NCI-H460 (cell line): ENCODE measurements around the gene NPDC1. TPM values are rescaled to one million over a fixed set of nuclear protein-coding genes. Genes with fewer than 3 reads are reported as not detected.

Experiments
- DNase-seq: peaks from one replicate; pipeline ENCODE4 v3.0.0-alpha.2; 2016; ENCODE audit warnings: low read depth; ENCODE audit errors: extremely low read depth
- total RNA-seq: library from RNA; depleted of rRNA; stranded (reverse); fragments of >200 nt; shearing (Covaris generic); gene quantifications from 2 replicates; pipeline ENCODE4 v1.2.3, GENCODE V29; 2014

Gene NPDC1
- total RNA-seq, 1 experiment from 2014 or later, result 30.3 TPM

DNA sequence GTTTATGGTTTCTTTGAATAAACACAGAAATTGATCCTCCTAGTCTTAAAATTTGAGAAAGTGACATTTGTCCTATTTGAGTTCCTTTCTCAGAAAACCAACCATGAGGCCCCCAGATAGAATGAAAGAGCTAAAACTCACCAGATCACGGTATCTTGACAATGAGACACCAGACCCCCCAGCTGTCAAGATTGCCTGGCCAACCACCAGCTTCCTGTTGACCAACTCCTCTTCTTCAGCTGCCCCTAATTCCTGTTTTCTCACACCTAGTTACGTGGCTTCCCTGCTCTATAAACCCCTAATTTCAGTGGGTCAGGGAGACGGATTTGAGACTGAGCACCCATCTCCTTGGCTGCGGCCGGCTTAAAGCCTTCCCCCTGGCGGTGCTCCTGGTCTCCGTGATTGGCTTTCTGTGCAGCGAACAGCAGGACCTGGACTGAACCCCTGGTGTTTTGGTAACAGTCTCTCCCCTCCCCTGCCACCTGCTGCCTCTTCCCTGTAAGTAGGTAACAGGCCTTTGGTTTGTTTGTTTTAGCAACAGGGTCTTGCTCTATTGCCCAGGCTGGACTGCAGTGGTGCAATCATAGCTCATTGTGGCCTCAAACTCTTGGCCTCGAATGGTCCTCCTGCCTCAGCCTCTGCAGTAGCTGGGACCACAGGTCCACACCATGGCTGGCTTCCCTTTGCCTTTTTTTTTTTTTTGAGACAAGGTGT lies 12.7 kb upstream of the NPDC1 start:
- no peak for DNase-seq

GRCh38 chr9:137057545-137057944 lies 11.6 kb upstream of the NPDC1 start:
- DNase-seq, result no peak

DNA sequence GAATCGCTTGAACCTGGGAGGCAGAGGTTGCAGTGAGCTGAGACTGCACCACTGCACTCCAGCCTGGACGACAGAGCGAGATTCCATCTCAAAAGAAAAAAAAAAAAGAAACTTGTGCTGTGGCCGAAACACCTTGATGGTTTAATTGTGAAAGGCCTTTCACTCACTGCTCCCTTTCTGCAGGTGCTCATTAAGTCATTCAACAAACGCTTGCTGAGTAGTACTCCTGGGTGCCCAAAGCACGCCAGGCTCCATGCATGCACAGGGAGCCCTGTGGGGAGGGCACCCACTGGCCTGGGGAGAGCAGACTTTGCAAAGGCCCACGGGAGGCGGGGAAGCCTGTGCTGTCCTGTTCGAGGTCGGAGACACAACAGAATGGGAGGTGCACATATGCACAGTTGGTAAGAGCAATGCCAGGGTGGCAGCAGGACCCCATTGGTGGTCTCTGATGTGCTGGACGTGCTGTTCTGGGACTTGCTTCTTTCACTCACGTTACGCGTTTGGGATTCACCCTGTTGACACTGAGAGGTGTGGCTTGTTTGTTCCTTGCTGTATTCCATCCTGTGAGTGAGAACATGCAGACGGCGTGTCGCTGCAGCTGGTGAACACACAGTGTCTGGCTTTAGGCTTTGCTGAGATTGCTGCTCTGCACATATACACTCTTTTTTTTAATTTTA lies 10.9 kb upstream of the NPDC1 start:
- no peak for DNase-seq

- no peak for DNase-seq
These were observed 9.7 kb upstream of the NPDC1 start for GRCh38 chr9:137055385-137056364.

- no peak for DNase-seq
These were observed 9.0 kb upstream of the NPDC1 start for GRCh38 chr9:137054932-137055384.

DNA sequence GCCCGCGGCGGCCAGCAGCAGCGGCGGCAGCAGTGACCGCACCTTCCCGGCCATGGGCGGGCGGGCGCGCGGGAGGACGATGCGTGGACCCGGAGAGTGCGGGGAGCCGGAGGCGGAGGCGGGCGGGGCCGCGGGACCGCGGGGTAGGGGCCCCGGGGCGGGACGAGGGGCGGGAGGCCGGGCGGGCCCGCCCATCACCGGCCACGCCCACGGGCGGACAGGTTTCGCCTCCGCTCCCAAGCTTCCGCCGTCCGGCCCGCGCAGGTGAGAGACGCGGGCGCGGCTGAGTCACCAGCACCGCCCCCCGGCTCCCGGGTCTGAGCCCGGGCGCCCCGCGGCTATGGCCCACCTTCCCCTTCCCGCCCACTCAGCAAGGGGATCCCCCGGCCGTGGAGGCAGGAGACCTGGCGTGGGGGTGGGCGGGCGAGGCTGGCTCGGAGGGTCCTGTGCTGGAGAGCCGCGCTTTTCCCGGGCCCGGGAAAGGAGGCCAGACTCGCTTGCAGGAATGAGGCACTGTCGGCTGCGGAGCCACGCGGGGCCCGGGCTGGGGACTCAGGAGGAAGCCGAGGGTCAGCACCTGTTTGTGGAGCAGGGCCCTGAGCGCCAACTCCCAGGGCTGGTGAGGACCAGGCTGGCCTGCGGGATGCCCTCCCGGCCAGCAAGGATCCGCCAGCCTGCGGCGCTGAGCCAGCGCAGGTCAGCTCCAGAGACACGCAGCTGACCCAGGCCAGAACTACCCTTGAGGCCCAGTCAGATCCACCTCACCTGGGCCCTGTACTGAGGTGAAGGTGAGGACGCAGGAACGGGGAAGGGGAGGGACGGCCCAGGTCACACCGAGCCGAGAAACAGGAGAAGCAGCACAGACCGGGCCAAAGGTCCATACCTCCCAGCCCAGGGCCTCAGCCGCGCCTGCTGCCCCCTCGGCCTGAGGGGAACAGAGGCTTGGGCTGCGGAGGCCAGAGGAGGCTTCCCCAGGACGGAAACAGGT lies 8.3 kb upstream of the NPDC1 start, which contains the start of gene ENTPD2:
ENTPD2 (minus strand) TSS at position 118 of the 988 bp plus-strand sequence; CDS start at position 54, 64 bp downstream.
- DNase-seq, result no peak

DNA sequence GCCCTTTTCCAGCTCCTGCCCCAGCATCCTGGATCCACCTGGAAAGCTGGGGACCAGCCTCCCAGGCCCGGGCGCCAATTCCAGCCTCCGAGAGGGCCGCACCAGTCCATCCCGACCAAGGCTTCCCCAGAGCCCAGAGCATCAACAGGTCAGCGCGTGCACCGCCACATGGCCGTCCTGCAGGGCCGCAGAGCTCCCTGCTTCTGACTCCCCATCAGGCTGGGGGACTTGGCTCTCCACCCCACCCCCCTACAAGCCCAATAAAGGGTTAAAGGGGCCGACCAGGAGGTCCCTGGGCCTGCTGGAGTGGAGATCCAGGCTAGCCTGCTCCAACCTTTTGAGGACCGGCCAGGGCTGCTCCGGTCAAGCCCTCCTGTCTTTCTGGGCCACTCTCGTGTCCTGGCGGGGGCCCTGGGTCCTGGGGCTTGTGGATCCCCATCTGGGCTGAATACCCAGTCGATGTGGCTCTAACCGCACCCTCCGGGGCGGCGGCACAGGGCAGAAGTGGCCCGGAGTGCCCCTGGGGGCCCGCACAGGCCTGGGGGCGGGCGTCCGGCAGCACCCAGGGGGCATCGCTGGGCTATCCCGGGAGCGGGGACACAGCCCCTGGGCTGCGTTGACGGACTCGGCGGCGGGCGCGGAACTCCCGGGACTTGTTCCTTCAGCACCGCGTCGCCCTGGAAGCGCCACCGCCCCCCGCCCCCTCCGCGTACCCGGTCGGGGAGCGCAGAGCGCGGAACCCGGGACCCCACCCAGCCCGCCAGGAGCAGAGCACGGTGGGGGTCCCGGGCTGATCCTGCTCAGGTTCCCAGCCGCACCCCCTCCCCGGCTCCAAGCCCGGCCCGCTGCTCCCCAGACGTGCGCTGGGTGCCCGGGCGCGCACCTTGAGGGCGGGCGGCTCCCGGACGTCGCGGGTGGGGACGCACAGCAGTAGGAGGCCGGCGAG lies 7.3 kb upstream of the NPDC1 start:
- no peak for DNase-seq

GRCh38 chr9:137052293-137052692 lies 6.3 kb upstream of the NPDC1 start:
- DNase-seq, result no peak

DNA sequence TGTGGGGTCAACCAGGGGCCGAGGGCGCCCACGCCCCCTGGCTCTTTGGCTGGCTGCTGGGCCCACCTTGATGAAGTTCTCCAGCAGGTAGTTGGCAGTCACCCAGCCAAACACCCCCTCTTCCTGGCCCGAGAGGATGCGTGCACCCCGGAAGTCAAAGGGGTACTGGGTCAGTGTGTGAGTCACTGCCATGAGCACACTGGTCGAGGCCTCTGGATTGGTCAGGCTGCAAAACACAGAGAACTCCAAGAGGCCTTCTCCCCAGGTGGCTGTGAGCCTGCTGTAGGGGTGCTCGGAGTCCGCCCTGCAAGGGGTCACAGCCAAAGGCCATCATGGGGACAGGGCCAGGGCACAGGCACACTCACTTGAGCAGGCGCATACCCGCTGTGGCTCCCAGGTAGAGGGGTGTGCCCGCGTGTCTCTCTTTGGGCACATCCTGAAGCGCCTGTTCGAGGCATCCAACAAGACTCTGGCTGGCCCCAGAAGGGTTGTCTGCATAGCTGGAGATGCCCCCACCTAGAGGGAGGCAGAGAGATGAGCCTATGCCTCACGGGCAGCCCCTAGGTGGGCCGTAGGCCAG lies 5.3 kb upstream of the NPDC1 start:
- no peak for DNase-seq

DNA sequence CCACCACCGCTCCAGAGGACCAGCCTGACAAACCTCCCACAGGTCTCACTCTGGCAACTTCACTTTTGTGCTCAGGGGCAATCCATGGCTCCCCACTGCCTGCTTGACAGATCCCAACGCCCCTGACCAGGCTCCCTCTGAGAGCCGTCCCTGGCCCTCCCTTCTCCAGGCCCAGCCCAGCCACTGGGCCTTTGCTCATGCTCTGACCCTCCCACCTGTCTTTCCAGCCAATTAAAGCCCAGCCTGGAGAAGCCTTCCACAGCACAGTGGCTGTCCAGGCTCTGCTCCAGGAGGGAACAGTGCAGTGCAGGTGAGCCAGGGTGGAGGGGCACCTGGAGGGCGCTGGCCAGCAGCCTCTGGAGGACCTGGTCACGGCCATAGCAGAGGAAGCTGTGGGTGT lies 4.6 kb upstream of the NPDC1 start:
- no peak for DNase-seq

DNA sequence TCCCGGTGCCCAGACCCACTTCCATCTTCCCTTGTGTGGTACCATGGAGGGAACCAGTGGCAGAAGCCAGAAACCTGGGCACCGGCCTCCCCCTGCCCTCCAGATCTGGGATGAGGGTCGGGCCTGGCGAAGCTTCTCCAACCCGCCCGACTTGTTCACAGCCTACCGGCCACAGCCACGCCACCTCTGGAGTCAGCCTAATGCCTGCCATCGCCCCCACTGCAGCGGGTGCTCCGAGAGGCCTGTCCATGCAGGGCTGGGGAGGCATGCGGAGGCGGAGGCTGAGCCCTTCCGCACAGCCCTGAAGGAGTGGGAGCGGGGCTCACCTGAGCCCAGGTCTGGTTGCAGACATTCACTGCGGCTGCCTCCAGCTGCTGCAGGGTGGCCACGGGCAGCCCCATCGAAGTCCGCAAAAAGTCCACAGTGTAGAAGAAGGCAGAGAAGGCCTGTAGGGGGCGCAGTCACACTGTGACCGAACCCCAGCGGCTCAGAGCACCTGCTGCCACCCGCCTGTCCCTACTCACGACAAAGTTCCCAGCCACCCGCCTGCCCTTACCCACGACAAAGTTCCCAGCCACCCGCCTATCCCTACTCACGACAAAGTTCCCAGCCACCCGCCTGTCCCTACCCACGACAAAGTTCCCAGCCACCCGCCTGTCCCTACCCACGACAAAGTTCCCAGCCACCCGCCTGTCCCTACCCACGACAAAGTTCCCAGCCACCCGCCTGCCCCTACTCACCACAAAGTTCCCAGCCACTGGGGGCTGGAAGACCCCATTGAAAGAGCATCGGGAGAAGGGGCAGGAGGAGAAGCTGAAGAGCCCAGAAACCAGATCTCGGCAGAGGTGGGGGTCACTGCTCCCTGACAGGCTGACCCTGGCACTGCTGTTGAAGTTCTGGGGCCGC lies 3.8 kb upstream of the NPDC1 start:
- peak; percentile 64 for DNase-seq

DNA sequence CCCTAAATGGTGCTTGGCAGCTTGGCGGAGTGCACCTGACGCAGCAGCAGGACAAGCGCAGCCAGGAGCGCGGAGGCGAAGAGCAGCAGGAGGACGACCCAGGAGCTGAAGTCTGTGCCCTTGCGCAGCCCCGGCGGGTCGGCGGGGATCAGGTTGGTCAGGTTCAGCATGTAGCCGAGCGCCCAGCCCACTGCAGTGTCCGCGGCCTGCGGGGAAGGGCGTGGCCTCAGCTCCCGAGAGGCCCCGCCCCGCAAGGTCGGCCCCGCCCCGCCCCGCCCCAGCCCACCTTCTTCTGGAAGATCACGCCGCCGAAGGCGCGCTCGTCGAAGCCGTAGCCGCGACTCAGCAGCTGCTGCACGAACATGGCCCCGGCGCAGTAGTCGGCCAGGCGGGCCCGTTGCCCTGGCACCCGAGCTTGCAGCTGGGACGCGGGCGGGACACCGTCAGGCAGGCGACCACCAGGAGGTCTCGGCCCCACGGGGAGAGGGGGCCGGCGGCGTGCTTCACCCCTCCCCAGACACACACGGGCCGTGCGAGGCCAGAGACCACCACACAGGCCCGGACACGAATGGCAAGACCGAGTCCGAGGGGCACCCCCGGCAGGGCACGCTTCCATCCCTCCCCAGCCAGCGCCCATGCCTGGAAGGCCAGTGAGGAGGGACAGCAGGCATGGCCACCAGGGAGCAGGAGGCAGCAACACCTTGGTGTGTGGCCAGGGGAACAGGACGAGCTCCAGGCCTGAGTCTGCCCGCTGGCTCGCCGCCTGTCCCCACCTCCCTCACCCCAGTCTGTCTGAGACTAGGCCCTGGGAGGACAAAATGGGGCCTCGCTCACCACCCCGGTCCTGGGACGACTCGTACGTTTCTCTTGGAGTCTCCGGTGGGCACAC lies 2.9 kb upstream of the NPDC1 start:
- DNase-seq, result no peak

GRCh38 chr9:137045294-137046087 lies 486 bp downstream of the NPDC1 start:
- DNase-seq, result no peak

DNA sequence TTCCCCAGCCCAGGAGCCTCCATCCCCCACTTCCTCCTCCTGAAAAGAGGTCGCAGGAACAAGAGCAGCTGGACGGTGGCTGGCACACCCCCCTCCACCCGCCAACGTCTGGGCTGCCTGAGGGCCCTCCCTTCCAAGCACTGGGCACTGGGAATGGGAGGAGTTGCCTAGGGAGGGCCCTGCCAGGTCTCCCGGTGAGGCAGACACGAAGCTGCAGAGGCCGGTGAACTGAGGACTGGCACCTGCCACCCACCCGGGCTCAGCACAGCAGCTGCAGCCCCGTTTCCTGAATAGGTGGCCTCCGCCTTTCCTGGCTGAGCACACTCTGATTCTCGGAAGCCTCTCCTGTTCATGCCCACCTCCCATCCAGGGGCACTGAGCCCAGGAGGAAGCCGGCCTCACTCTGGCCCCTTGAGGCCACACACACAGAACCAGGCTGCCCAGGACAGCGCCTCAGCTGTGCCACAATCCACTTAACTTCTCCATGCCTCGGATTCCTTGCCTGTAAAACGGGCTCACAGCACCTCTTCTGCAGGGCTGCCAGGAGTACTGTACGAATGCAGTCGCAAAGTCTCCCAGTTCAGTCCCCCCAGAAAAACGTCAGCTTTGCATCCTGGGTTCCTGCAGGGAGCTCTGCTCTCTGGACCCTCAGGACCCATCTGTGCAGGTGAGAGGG lies 1.3 kb downstream of the NPDC1 start:
- no peak for DNase-seq

DNA sequence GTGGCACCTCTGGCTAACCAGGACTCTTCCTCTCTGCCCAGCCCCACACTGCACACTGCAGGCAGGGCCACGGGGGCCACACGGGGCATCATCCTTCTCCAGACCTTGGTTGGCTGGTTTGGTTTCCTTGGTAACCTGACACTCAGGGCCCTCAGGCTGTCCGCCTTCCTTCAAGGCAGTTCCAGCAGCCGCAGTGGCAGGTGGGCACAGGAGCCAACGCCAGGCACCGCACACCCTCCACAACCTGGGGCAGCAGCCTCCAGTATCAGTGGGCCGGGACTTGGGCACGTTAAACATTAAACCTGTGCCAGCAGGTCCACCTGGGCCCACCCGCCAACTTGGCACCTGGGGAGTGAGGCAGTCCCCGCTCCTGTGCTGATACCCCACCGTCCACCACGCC lies 1.9 kb downstream of the NPDC1 start:
- no peak for DNase-seq
